Kidney (tissue), 14 donors: ENCODE measurements around the gene CLDN24. TPM values are rescaled to one million over a fixed set of nuclear protein-coding genes. Genes with fewer than 3 reads are reported as not detected.

Experiments
- DNase-seq, 5 donors: peaks; one replicate each; pipeline ENCODE4 v3.0.0-alpha.2; 2013 to 2020
- FAIRE-seq: peaks from 2 replicates; lab custom pipeline; 2012; peaks lifted over from hg19 to GRCh38; lab: Jason Lieb, UNC
- H3K27ac ChIP-seq, 2 donors: one replicate each; pipeline ENCODE4 v1.7.0; 2013; ENCODE audit warnings: low read depth in 2 of 2, low read length in 2 of 2, inconsistent platforms in 1 of 2
- H3K27me3 ChIP-seq: one replicate; pipeline ENCODE4 v1.7.1; 2013; ENCODE audit warnings: low read length, inconsistent platforms; ENCODE audit not compliant: control insufficient read depth, insufficient read depth
- H3K36me3 ChIP-seq, 3 donors: one replicate each; pipeline versions ENCODE4 v1.7.0 to v1.7.1; 2013; ENCODE audit warnings: low read length in 3 of 3, control low read depth in 1 of 3, inconsistent platforms in 1 of 3; ENCODE audit not compliant: insufficient read depth in 3 of 3, control insufficient read depth in 2 of 3
- H3K4me1 ChIP-seq, 3 donors: one replicate each; pipeline versions ENCODE4 v1.7.0 to v1.7.1; 2013; ENCODE audit warnings: low read length in 3 of 3, inconsistent platforms in 1 of 3, low read depth in 1 of 3; ENCODE audit not compliant: control insufficient read depth in 2 of 3, insufficient read depth in 2 of 3
- H3K4me3 ChIP-seq, 3 donors: one replicate each; pipeline versions ENCODE4 v1.7.0 to v1.8.1; 2013; ENCODE audit warnings: low read length in 3 of 3, control low read depth in 1 of 3, inconsistent platforms in 1 of 3
- H3K9ac ChIP-seq, 3 donors: one replicate each; pipeline versions ENCODE4 v1.7.0 to v1.7.1; 2013; ENCODE audit warnings: low read length in 3 of 3, control low read depth in 1 of 3, inconsistent platforms in 1 of 3
- H3K9me3 ChIP-seq, 3 donors: one replicate each; pipeline versions ENCODE4 v1.7.0 to v1.7.1; 2013; ENCODE audit warnings: low read length in 3 of 3, control low read depth in 1 of 3, inconsistent platforms in 1 of 3; ENCODE audit not compliant: control insufficient read depth in 2 of 3, insufficient read depth in 1 of 3
- intact Hi-C: fragments of 100-400 bp; cut with DNase I; formaldehyde crosslinking; loops from one replicate; pipeline ENCODE4 v1.11.1; 2022
- polyA plus RNA-seq: library from polyadenylated mRNA; stranded (reverse); fragments of 350-450 nt; fragmentation: Illumina TruSeq; extraction: RNeasy Lipid Tissue Mini Kit (QIAGEN cat#74804); gene quantifications from one replicate; pipeline ENCODE4 v1.2.3, GENCODE V29; 2014; ENCODE audit warnings: low read depth, low replicate concordance; ENCODE audit not compliant: insufficient read depth
- total RNA-seq: library from RNA; stranded (reverse); fragmentation: NEBNext Ultra II Directional; extraction: Animal tissue kit (Norgen Biotek cat#: 25700); gene quantifications from one replicate; pipeline ENCODE4 v1.2.1, GENCODE V29; 2021
- TF ChIP-seq, protein P1 (sequence below): IDR thresholded peaks from 3 replicates; pipeline ENCODE4 v1.5.1; 2012; ENCODE audit warnings: mild to moderate bottlenecking, moderate library complexity, borderline replicate concordance; ENCODE audit not compliant: insufficient read depth; ENCODE audit errors: extremely low read depth
- donor health status: control.
- donor health status: control.
- donor health status: control.
- donor health status: control.
- donor health status: control.
- donor health status: DM: yes; HTN: yes; CAD: no.
- donor health status: Normal renal cell carcinoma (clear cell type).

The CLDN24 gene
- total and polyA plus RNA-seq, 2 donors from 2014 or later, result not detected

DNA sequence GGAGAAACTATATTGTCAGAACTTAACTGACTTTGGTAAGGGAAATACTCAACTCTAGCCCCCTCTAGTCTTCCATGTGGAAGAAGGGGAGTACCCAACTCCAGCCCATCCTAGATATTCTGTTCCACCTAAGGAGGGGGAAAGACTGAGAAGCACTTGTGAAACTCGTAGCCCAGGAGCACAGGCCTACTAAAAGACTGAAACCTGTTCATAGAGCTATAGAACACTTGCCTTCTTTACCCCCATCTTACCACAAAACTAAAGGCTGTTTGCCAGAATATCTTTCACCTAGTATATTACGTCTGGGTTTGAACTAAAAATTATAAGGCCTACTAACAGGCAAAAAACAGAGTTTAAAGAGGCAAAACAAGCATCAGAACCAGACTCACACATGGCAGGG is 17.7 kb downstream of the CLDN24 start:
- TF ChIP-seq, protein P1, sequence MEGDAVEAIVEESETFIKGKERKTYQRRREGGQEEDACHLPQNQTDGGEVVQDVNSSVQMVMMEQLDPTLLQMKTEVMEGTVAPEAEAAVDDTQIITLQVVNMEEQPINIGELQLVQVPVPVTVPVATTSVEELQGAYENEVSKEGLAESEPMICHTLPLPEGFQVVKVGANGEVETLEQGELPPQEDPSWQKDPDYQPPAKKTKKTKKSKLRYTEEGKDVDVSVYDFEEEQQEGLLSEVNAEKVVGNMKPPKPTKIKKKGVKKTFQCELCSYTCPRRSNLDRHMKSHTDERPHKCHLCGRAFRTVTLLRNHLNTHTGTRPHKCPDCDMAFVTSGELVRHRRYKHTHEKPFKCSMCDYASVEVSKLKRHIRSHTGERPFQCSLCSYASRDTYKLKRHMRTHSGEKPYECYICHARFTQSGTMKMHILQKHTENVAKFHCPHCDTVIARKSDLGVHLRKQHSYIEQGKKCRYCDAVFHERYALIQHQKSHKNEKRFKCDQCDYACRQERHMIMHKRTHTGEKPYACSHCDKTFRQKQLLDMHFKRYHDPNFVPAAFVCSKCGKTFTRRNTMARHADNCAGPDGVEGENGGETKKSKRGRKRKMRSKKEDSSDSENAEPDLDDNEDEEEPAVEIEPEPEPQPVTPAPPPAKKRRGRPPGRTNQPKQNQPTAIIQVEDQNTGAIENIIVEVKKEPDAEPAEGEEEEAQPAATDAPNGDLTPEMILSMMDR, result no peak
- H3K9me3 ChIP-seq, result no peaks in the 10 kb centered on the region
- FAIRE-seq (no peak), DNase-seq (no peak)
- H3K27me3 ChIP-seq, result no peaks in the 10 kb centered on the region
- no peak overlapping the region for H3K4me3 ChIP-seq
- no peak overlapping the region for H3K9ac ChIP-seq
- no peaks in the 10 kb centered on the region for H3K4me1 ChIP-seq
- H3K36me3 ChIP-seq, result no peaks in the 10 kb centered on the region
- H3K27ac ChIP-seq, result no peak overlapping the region
- intact Hi-C loops, result no loop called here

DNA sequence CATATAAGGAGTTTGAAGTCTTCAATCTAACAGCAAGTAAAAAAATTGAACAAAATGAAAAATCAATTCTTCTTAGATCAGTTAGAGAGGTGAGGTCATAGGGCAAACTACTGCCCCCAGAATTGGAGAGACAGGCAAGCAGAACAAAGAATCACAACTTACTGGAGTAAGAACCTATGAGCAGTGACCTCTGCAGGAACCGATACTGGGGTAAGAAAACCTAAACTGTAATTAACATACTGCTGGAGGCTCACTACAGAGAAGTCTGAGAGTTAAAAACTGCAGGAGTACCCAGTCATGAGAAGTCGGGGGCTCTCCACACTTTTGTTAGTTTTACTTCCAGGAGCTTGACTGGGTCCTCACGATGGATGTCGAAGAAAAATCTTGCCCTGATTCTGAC is 18.2 kb downstream of the CLDN24 start:
- FAIRE-seq (no peak), DNase-seq (no peak)
- no peaks in the 10 kb centered on the region for H3K27me3 ChIP-seq

DNA sequence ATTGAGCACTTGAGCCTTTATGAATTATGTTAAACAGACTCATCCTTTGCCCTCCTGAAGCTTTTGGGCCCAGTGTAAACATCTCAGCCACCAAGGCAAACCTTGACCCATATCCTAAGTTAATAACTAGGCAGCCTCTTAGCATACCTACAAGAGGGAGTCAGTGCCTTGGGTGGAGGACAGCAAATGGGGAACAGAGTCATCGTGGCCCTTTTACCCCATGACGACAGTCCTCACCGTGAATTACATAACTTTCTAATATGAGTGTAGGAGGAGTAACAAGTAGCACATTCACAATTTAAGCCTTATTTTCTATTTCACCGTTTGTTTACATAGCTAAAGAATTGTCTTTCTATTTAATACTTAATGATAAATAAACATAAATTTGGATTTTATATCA is 18.9 kb downstream of the CLDN24 start:
- Histone ChIP-seq H3K4me3 (no peak overlapping the region), H3K27ac (no peak overlapping the region), H3K4me1 (no peaks in the 10 kb centered on the region), H3K27me3 (no peaks in the 10 kb centered on the region), H3K9me3 (no peaks in the 10 kb centered on the region), H3K36me3 (peaks cover 0 to 6% (median 0%) of the 10 kb centered on the region in 3 donors), H3K9ac (no peak overlapping the region)
- no peak for DNase-seq
- TF ChIP-seq, protein P1, result no peak
- FAIRE-seq, result no peak
- intact Hi-C loops, result no loop called here

More for the DNA sequence above, 18.2 kb downstream of the CLDN24 start:
- Histone ChIP-seq H3K4me3 (no peak overlapping the region), H3K9ac (no peak overlapping the region), H3K4me1 (no peaks in the 10 kb centered on the region), H3K27ac (no peak overlapping the region), H3K36me3 (peaks cover 0 to 5% (median 0%) of the 10 kb centered on the region in 3 donors), H3K9me3 (no peaks in the 10 kb centered on the region)
- intact Hi-C loops, result no loop called here
- TF ChIP-seq, protein P1, result no peak

DNA sequence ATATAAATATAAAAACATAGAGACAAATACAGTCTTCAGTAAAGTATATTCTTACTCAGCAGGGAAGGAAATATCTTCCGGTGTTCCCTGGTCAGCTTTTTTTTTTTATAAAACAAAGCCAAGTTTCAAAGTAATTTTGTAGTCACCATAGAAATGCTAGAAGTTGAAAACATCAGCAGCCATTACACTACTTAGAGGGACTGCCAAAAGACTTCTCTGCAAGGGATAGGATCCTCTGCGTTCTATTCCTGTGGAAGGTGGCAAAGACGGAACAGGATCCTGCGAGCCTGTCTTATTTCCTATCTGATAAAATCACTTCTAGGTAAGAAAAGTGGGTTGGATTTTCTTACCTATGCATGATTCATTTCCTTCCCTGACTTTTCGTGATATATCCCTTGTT is 21.6 kb downstream of the CLDN24 start:
- no peak overlapping the region for H3K4me3 ChIP-seq
- no peaks in the 10 kb centered on the region for H3K27me3 ChIP-seq
- FAIRE-seq (no peak), DNase-seq (no peak)
- H3K27ac ChIP-seq, result no peak overlapping the region
- intact Hi-C loops, result no loop called here
- H3K9ac ChIP-seq, result no peak overlapping the region
- H3K36me3 ChIP-seq, result peaks cover 0 to 6% (median 0%) of the 10 kb centered on the region in 3 donors
- TF ChIP-seq, protein P1, result no peak
- no peaks in the 10 kb centered on the region for H3K4me1 ChIP-seq
- H3K9me3 ChIP-seq, result no peaks in the 10 kb centered on the region
